Fibroblast of mammary gland (primary cell): ENCODE measurements around the gene CRAMP1.

Experiments
- DNase-seq: peaks from one replicate; pipeline ENCODE4 v3.0.0-alpha.2; 2010; ENCODE audit warnings: low read depth
- H3K4me3 ChIP-seq: 2 replicates; pipeline ENCODE4 v1.5.1; 2011; ENCODE audit warnings: low read depth, mild to moderate bottlenecking, low read length, moderate library complexity; ENCODE audit not compliant: control insufficient read depth
- TF ChIP-seq, protein P1 (sequence below): conservative IDR thresholded peaks from 2 replicates; pipeline ENCODE4 v1.5.1; 2011; ENCODE audit warnings: low read depth, low read length, inconsistent platforms; ENCODE audit not compliant: control insufficient read depth, insufficient read depth

Gene CRAMP1

DNA sequence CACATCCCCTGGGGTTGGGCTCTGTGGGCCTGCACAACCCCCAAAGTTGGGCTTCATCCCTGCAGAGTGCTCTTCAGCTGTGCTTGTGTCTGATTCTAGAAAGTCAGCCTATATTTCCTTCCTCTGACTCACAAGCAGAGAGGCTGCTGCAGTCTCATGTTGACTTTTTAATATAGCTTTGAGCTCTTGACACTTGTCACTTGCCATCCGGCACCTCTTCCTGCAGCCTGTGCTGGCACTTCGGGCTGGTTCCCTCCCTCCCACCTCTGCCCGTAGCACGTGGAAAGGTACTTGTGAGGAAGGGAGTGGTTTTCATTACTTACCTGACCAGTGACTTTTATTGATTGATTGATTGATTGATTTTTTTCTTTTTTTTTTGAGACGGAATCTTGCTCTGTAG is 46.9 kb downstream of the CRAMP1 start:
- no peak for DNase-seq
- TF ChIP-seq, protein P1, sequence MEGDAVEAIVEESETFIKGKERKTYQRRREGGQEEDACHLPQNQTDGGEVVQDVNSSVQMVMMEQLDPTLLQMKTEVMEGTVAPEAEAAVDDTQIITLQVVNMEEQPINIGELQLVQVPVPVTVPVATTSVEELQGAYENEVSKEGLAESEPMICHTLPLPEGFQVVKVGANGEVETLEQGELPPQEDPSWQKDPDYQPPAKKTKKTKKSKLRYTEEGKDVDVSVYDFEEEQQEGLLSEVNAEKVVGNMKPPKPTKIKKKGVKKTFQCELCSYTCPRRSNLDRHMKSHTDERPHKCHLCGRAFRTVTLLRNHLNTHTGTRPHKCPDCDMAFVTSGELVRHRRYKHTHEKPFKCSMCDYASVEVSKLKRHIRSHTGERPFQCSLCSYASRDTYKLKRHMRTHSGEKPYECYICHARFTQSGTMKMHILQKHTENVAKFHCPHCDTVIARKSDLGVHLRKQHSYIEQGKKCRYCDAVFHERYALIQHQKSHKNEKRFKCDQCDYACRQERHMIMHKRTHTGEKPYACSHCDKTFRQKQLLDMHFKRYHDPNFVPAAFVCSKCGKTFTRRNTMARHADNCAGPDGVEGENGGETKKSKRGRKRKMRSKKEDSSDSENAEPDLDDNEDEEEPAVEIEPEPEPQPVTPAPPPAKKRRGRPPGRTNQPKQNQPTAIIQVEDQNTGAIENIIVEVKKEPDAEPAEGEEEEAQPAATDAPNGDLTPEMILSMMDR = no peak
- no peak overlapping the region for H3K4me3 ChIP-seq

- TF ChIP-seq, protein P1 = no peak
- no peak overlapping the region for H3K4me3 ChIP-seq
- no peak for DNase-seq
Observed at GRCh38 chr16:1661826-1662225, 49.7 kb downstream of the CRAMP1 start.

- DNase-seq = no peak
- no peak overlapping the region for H3K4me3 ChIP-seq
- TF ChIP-seq, protein P1 = no peak
Observed at GRCh38 chr16:1662543-1662942, 50.4 kb downstream of the CRAMP1 start.

GRCh38 chr16:1665829-1666228 is 53.7 kb downstream of the CRAMP1 start:
- no peak overlapping the region for H3K4me3 ChIP-seq
- no peak for DNase-seq
- TF ChIP-seq, protein P1 = no peak

DNA sequence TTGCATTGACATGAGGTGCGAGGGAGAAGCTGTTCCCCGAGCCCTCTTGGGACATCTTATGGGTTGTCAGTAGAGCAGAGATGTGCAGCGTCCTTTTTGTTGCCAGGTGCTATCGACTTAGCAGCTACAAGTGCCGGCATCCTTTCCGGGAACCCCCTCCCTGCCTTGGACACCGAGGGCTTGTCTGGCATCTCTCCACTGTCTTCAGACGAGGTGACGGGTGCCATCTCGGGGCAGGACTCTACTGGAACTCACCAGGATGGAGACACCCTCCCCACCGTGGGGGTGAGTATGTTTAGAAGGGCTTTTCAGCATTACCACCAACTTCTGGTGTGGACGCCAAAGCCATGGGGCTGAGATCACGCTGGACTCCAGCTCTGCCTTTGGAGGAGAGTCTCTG is 54.2 kb downstream of the CRAMP1 start:
- no peak overlapping the region for H3K4me3 ChIP-seq
- TF ChIP-seq, protein P1 = no peak
- no peak for DNase-seq

DNA sequence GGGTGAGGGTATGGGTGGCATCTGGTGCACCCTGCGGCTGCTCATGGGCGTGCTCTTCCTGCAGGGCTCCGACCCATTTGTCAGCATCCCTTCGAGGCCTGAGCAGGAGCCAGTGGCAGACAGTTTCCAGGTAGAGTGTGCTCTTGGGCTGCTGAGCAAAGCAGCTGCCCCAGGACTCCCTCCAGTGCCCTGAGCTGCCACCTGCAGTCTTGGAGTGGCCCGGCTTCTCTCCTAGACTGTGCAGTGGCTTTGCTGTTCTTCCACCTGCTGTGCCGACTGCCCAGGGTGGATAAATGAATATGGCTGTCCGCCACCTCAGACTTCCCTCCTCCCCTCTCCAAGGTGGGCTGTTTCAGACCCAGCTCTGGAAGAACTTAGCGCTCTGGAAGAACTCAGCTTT is 55.1 kb downstream of the CRAMP1 start:
- H3K4me3 ChIP-seq = no peak overlapping the region
- no peak for DNase-seq
- TF ChIP-seq, protein P1 = no peak

DNA sequence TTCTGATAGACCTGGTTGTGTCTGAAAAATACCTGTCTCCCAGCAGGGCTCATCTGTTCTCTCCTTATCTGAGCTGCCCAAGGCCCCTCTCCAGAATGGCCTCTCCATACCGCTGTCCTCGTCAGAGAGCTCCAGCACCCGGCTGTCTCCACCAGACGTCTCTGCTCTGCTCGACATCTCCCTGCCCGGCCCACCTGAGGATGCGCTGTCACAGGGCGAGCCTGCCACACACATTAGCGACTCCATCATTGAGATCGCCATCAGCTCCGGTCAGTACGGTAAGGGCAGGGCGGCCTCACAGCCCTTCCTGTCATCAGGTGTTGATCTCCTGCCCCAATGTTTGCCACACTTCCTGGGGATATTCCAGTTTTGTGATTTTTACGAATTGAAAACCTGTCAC is 55.8 kb downstream of the CRAMP1 start:
- DNase-seq = no peak
- no peak overlapping the region for H3K4me3 ChIP-seq
- TF ChIP-seq, protein P1 = no peak
